Left renal cortex interstitium (tissue), 4 donors: ENCODE results near the gene SEMA4C. TPM values are rescaled to one million over a fixed set of nuclear protein-coding genes. Genes with fewer than 3 reads are reported as not detected.

Experiments used
- polyA plus RNA-seq, 4 donors: library from polyadenylated mRNA; unstranded; fragments of 120-200 nt; gene quantifications; one replicate each; pipeline ENCODE4 v1.2.1, GENCODE V29; 2013; ENCODE audit not compliant: insufficient read length in 4 of 4

The SEMA4C gene
- polyA plus RNA-seq, 4 donors = 31.9 to 52.8 (median 43.4) TPM

Other genes starting within 250 kb of the SEMA4C start
- gene KANSL3, start 231.8 kb downstream of the SEMA4C start, polyA plus RNA-seq = 10 to 100 TPM; 48.1 to 63.8 (median 55.9) TPM
- 1 to 10 TPM in 2 of 4 donors, under 1 TPM in 2; 0.59 to 2.7 (median 1.5) TPM for gene FER1L5, start 227.3 kb downstream of the SEMA4C start, polyA plus RNA-seq
- 10 to 100 TPM; 48.8 to 52.7 (median 51.4) TPM for gene LMAN2L, start 130.0 kb downstream of the SEMA4C start, polyA plus RNA-seq
- 10 to 100 TPM; 12.1 to 16.2 (median 13.4) TPM for gene CNNM4, start 109.2 kb downstream of the SEMA4C start, polyA plus RNA-seq
- gene CNNM3, start 53.8 kb downstream of the SEMA4C start, polyA plus RNA-seq = 10 to 100 TPM; 26.5 to 43.5 (median 32.9) TPM
- gene ANKRD23, start 26.1 kb downstream of the SEMA4C start, polyA plus RNA-seq = 1 to 10 TPM; 2.4 to 7.3 (median 4.8) TPM
- gene ANKRD39, start 12.1 kb downstream of the SEMA4C start, polyA plus RNA-seq = 10 to 100 TPM in 2 of 4 donors, 1 to 10 TPM in 2; 8.3 to 12.0 (median 9.6) TPM
- gene FAM178B, start 116.5 kb upstream of the SEMA4C start, polyA plus RNA-seq = 1 to 10 TPM in 2 of 4 donors, under 1 TPM in 2; 0.42 to 1.3 (median 0.95) TPM
- gene FAHD2B, start 224.8 kb upstream of the SEMA4C start, polyA plus RNA-seq = 10 to 100 TPM; 20.7 to 34.9 (median 27.1) TPM
- gene ANKRD36, start 243.1 kb upstream of the SEMA4C start, polyA plus RNA-seq = 10 to 100 TPM; 11.4 to 26.9 (median 20.4) TPM